Measurements from ENCODE around the gene PNPLA2. TPM values are rescaled to one million over a fixed set of nuclear protein-coding genes. Genes with fewer than 3 reads are reported as not detected.

Gene PNPLA2
- total RNA-seq, 2 experiments from 2014 or later, result 110 to 125 TPM

- Mint-ChIP-seq H3K4me1 (no peaks in the 10 kb centered on the region), H3K9me3 (no peaks in the 10 kb centered on the region), H3K27me3 (peaks cover 3% of the 10 kb centered on the region), H3K27ac (no peak overlapping the region), H3K4me3 (no peak overlapping the region), H3K36me3 (peaks cover 2% of the 10 kb centered on the region)
- no peak for DNase-seq
- ATAC-seq (ENCODE audit: low read depth), result no peak
- POLR2A ChIA-PET, result no interaction called here
These were observed 35.2 kb downstream of the PNPLA2 start for GRCh38 chr11:853682-854448.

DNA sequence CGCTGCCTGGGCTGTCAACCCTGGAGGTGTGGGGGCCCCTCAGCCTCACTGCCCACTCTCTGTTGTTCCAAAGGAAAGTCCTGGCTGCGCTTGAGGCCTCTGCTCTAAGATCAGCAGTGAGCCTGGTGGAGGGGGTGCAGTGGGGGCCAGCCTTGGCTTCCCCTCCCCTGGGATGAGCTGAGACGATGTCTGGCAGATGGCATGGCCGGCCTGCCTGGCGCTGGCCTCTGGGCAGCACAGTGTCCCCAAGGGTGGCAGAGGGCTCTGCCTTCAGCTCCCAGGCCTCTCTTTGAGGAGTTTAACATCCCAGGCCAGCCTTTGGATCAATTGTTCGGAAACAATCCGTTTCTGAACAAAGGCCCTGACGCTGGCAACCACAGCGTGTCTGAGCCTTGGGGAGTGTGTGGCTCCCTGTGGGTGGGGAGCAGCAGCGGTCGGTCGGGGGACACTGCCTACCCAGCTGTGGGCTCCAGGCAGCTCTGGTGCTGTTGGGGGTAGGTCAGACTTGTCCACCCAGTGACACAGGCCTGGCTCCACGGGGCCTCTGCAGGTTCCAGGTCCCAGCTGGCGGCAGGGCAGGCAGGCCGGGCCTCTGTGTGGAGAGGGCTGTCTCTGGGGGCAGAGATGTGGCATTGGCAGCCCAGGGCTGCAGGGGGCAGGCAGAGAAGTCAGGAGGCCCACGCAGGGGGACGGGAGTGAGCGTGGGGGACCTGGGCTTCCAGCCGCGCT is 36.1 kb downstream of the PNPLA2 start:
- ATAC-seq (ENCODE audit: low read depth) (no peak), DNase-seq (no peak)
- POLR2A ChIA-PET, result no interaction called here
- Mint-ChIP-seq H3K4me3 (no peak overlapping the region), H3K27me3 (no peaks in the 10 kb centered on the region), H3K27ac (no peak overlapping the region), H3K36me3 (peaks cover 2% of the 10 kb centered on the region), H3K9me3 (no peaks in the 10 kb centered on the region), H3K4me1 (no peaks in the 10 kb centered on the region)

DNA sequence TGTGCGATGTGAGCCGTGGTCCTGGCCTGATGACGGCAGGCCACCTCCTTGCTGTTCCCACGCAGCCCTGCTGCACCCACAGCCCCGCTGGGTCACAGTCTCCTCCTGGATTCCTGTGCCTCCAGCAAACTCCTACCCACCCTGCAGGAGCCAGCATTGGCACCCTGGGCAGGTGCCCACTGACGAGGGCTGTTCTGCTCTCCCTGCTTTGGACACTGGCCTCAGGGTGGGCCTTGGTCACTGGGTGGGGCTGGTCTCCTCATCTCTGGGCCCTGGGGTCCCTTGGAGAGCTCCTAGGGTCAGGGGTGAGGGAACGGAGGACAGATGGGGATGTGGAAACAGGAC is 36.6 kb downstream of the PNPLA2 start:
- Mint-ChIP-seq H3K36me3 (peaks cover 2% of the 10 kb centered on the region), H3K27ac (no peak overlapping the region), H3K27me3 (no peaks in the 10 kb centered on the region), H3K4me1 (no peaks in the 10 kb centered on the region), H3K4me3 (no peak overlapping the region), H3K9me3 (no peaks in the 10 kb centered on the region)
- no peak for DNase-seq
- ATAC-seq (ENCODE audit: low read depth), result no peak
- POLR2A ChIA-PET, result no interaction called here

- Mint-ChIP-seq H3K27ac (no peak overlapping the region), H3K9me3 (no peaks in the 10 kb centered on the region), H3K27me3 (no peaks in the 10 kb centered on the region), H3K4me1 (no peaks in the 10 kb centered on the region), H3K4me3 (no peak overlapping the region), H3K36me3 (peaks cover 2% of the 10 kb centered on the region)
- ATAC-seq (ENCODE audit: low read depth), result no peak
- no peak for DNase-seq
- POLR2A ChIA-PET, result no interaction called here
These were observed 37.1 kb downstream of the PNPLA2 start for GRCh38 chr11:855796-856195.

DNA sequence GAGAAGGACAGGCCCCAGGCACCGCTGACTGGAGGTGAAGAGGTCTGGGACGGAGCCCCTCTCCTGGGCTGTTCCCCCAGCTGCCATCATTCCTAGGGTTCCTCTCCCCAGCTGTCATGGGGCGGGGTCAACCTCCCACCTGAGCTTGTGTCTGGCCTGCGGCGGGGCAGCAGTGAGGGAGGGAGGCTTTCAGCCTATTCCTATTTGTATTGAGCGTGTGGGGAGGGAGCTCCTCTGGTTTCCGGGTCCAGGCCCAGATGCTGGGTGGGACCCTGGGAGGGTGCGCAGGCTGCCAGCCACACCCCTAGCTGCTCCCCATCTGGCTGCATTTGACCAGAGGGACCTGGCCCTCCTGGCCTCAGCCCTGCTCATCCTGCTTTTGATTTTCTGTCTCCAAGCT is 37.7 kb downstream of the PNPLA2 start:
- DNase-seq, result no peak
- Mint-ChIP-seq H3K4me1 (no peaks in the 10 kb centered on the region), H3K27ac (no peak overlapping the region), H3K27me3 (no peaks in the 10 kb centered on the region), H3K9me3 (no peaks in the 10 kb centered on the region), H3K4me3 (no peak overlapping the region), H3K36me3 (peaks cover 2% of the 10 kb centered on the region)
- no peak for ATAC-seq (ENCODE audit: low read depth)
- POLR2A ChIA-PET, result no interaction called here

DNA sequence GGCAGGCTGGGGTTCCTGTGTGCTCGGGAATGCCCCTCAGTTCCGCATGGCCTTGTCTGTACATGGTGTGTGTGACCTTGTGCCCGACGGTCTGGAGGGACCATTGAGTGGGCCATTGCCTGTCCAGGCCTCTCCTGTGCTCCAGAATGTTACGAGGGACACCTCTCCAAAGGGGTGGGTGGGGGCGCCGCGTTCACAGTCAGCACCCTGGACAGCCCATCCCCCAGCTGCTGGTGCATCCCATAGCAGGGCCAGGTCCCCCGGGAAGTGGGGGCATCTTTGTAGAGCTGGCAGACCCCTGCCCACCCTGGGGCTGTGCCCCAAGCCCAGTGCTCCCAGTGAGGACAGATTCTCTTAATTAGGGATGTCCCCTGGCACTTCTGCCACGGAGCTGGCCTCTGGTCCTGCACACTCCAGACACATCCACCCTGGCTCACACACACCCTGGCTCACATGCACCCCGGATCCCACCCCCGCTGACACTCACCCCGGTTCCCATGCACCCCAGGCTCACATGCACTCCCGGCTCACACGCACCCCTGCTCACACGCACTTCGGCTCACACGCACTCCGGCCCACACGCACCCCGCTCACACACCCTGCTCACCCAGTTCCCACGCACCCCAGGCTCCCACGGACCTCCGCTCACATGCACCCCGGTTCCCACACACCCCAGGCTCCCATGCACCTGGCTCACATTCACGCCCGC is 39.5 kb downstream of the PNPLA2 start:
- no peaks in the 10 kb centered on the region for H3K9me3 Mint-ChIP-seq
- no peaks in the 10 kb centered on the region for H3K4me1 Mint-ChIP-seq
- POLR2A ChIA-PET, result no interaction called here
- no peaks in the 10 kb centered on the region for H3K27me3 Mint-ChIP-seq
- ATAC-seq (ENCODE audit: low read depth) (no peak), DNase-seq (no peak)
- peaks cover 2% of the 10 kb centered on the region for H3K36me3 Mint-ChIP-seq
- H3K27ac Mint-ChIP-seq, result no peak overlapping the region
- no peak overlapping the region for H3K4me3 Mint-ChIP-seq

- POLR2A ChIA-PET, result no interaction called here
- Mint-ChIP-seq H3K4me3 (no peak overlapping the region), H3K4me1 (no peaks in the 10 kb centered on the region), H3K9me3 (no peaks in the 10 kb centered on the region), H3K27me3 (no peaks in the 10 kb centered on the region), H3K36me3 (peaks cover 2% of the 10 kb centered on the region), H3K27ac (no peak overlapping the region)
- DNase-seq, result no peak
- ATAC-seq (ENCODE audit: low read depth), result no peak
These were observed 40.1 kb downstream of the PNPLA2 start for GRCh38 chr11:858762-859339.

DNA sequence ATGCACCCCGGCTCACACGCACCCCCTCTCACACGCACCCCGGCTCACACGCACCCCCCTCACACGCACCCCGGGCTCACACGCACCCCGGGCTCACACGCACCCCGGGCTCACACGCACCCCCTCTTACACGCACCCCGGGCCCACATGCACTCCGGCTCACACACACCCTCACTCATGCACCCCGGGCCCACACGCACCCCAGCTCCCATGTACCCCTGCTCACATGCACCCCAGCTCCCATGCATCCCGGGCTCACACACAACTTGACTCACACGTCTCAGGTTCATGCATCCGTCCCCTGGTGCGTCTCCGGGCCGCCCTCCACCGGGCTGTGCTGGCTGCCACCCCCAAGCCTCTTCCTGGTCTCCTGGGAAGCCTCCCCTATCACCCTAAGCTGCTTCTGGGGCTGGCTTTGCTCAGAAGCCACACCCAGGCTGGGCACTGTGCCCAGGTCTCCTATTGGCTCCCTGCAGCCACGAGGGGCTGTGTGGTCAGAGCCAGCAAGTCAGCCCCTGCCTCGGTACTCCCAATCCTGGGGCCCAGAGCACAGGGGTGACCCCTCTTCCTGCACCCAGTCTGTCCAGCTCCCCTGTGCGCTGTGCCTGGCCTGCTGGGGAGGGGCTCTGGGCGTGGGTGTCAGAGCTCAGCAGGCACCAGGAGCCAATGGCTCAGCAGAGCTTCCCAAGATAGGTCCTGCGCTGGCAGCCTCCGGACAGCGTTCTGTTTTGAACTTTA is 40.8 kb downstream of the PNPLA2 start:
- no peak for ATAC-seq (ENCODE audit: low read depth)
- POLR2A ChIA-PET, result no interaction called here
- no peak overlapping the region for H3K4me3 Mint-ChIP-seq

DNA sequence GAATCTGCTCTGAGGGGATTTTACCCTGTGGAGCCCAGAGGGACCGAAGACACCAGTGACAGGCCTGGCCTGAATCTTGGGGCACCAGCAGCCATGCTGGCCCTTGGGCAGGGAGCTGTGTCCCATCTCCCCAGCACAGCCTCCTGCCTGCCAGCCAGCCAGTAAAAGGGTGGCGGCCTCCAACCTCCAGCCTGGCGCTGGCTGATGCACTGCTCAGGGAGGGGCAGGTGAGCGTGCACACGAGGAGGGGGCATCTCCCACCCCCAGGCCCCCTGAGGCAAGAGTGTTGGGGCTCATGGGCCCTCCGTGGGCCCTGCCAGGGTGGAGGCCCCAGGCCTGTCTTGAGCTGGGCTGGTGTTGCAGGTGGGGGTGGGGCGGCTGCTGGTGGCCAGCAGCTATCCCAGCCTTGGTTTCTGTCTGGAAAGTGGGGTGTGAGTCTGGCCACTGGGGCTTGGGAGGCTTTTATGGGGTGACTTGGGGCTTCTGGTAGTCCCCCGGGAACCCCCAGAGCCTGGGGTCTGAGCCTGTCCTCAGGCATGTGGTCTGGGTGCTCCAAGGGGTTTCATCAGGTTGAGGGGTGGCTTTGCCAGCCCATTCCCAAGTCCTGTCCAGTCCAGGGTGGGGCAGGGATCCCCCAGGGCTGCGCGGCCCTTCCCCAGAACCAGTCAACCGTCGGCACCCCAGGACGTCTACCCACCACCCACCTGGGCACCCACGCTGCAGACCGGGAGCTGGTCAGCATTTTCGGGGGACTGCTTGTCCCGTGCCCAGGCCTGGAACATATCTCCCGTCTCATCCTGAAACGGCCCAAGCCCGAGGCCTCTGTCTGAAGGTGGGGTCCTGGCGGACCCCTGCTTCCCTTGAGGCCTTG is 41.8 kb downstream of the PNPLA2 start:
- H3K27me3 Mint-ChIP-seq, result no peaks in the 10 kb centered on the region
- POLR2A ChIA-PET, result no interaction called here
- no peaks in the 10 kb centered on the region for H3K9me3 Mint-ChIP-seq
- no peaks in the 10 kb centered on the region for H3K4me1 Mint-ChIP-seq
- H3K27ac Mint-ChIP-seq, result no peak overlapping the region
- peaks cover 2% of the 10 kb centered on the region for H3K36me3 Mint-ChIP-seq
- DNase-seq (no peak), ATAC-seq (ENCODE audit: low read depth) (no peak)
- H3K4me3 Mint-ChIP-seq, result no peak overlapping the region

More for the DNA sequence above, 40.8 kb downstream of the PNPLA2 start:
- Mint-ChIP-seq H3K9me3 (no peaks in the 10 kb centered on the region), H3K27ac (no peak overlapping the region), H3K36me3 (peaks cover 2% of the 10 kb centered on the region), H3K4me1 (no peaks in the 10 kb centered on the region), H3K27me3 (no peaks in the 10 kb centered on the region)
- no peak for DNase-seq

DNA sequence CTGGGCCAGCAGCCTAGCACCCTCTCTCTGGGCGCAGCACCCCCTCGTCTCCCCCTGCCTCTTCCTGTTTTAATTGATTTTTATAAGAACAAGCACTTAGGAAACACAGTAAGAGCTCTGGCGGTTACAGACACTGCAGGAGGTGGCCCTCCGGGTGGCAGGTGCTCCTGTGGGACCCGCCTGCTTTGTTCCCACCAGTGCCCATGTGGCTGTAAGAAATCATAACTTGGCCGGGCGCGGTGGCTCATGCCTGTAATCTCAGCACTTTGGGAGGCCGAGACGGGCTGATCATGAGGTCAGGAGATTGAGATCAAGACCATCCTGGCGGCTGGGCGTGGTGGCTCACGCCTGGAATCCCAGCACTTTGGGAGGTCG is 42.4 kb downstream of the PNPLA2 start:
- POLR2A ChIA-PET, result no interaction called here

GRCh38 chr11:862081-862661 is 43.5 kb downstream of the PNPLA2 start:
- H3K27ac Mint-ChIP-seq, result no peak overlapping the region
- POLR2A ChIA-PET, result no interaction called here
- no peaks in the 10 kb centered on the region for H3K27me3 Mint-ChIP-seq
- H3K36me3 Mint-ChIP-seq, result peaks cover 2% of the 10 kb centered on the region
- ATAC-seq (ENCODE audit: low read depth) (no peak), DNase-seq (no peak)
- H3K9me3 Mint-ChIP-seq, result no peaks in the 10 kb centered on the region
- H3K4me1 Mint-ChIP-seq, result no peaks in the 10 kb centered on the region
- H3K4me3 Mint-ChIP-seq, result no peak overlapping the region

More for the DNA sequence above, 42.4 kb downstream of the PNPLA2 start:
- DNase-seq (no peak), ATAC-seq (ENCODE audit: low read depth) (no peak)
- H3K4me1 Mint-ChIP-seq, result no peaks in the 10 kb centered on the region
- no peak overlapping the region for H3K4me3 Mint-ChIP-seq
- H3K27ac Mint-ChIP-seq, result no peak overlapping the region
- H3K27me3 Mint-ChIP-seq, result no peaks in the 10 kb centered on the region
- no peaks in the 10 kb centered on the region for H3K9me3 Mint-ChIP-seq
- H3K36me3 Mint-ChIP-seq, result peaks cover 2% of the 10 kb centered on the region

DNA sequence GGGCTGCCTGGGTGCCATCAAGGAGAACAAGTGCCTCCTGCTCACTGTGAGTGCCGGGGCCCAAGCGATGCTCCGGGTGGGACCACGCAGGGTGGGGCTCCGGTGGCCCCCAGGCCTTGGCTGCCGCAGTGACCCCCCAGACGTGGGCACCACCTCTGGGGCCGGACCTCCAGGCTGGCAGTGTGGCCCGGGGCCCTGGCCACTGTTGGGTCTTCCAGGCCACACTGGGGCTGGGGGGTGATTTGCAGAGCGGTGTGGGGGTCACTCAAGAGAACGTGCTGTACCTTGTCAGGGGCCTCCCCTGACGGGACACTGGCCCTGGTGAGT is 43.9 kb downstream of the PNPLA2 start:
- H3K9me3 Mint-ChIP-seq, result no peaks in the 10 kb centered on the region
- peaks cover 2% of the 10 kb centered on the region for H3K36me3 Mint-ChIP-seq
- H3K4me3 Mint-ChIP-seq, result no peak overlapping the region
- ATAC-seq (ENCODE audit: low read depth) (no peak), DNase-seq (no peak)
- POLR2A ChIA-PET, result no interaction called here
- no peaks in the 10 kb centered on the region for H3K4me1 Mint-ChIP-seq
- no peak overlapping the region for H3K27ac Mint-ChIP-seq
- H3K27me3 Mint-ChIP-seq, result no peaks in the 10 kb centered on the region

Measured in activated naive CD8-positive, alpha-beta T cell treated with anti-CD3 and anti-CD28 coated beads, Interleukin-2, amount 10 ng/mL, durations not matched to agents 7 days and 5 days (primary cell).